ENCODE measurements around the gene PDF.
"Not testable (repeated sequence)": the region's sequence is repeated elsewhere in the genome, so short reads cannot be mapped to it uniquely, and the experiment has no call there.

Gene PDF

DNA sequence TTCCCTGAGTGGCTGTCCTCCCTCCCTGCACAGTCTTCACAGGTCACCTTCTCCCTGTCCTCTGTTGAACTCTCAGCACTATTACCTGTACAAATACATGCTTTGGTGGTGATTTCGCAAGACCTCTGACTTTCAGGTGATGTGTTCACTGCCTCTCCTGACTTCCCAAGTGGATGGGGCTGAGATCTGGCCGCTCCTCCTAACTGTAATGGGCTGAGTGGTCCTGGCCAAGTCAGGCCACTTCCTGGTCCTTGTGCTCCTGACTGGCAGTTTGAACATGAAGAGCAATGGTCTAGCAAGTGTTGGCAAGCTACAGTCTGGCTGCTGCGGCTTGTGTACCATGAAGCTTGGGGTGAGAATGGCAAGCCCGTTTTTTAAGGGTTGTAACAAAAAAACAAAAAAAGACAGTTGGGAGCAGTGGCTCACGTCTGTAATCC, 32.9 kb upstream of the PDF start:
- H3K4me3 ChIP-seq (ENCODE audit: low read depth, low read length): no peak overlapping the region
- TF ChIP-seq, protein P1, sequence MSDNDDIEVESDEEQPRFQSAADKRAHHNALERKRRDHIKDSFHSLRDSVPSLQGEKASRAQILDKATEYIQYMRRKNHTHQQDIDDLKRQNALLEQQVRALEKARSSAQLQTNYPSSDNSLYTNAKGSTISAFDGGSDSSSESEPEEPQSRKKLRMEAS (IDR thresholded peaks at IDR 0.05; ENCODE audit: low read depth, low read length): no peak
- TF ChIP-seq POLR2A (IDR thresholded peaks at IDR 0.05; ENCODE audit: extremely low read depth, insufficient read length): no peak
- TF ChIP-seq MYC (IDR thresholded peaks at IDR 0.05; ENCODE audit: low read depth, low read length): no peak
- TF ChIP-seq, protein P2, sequence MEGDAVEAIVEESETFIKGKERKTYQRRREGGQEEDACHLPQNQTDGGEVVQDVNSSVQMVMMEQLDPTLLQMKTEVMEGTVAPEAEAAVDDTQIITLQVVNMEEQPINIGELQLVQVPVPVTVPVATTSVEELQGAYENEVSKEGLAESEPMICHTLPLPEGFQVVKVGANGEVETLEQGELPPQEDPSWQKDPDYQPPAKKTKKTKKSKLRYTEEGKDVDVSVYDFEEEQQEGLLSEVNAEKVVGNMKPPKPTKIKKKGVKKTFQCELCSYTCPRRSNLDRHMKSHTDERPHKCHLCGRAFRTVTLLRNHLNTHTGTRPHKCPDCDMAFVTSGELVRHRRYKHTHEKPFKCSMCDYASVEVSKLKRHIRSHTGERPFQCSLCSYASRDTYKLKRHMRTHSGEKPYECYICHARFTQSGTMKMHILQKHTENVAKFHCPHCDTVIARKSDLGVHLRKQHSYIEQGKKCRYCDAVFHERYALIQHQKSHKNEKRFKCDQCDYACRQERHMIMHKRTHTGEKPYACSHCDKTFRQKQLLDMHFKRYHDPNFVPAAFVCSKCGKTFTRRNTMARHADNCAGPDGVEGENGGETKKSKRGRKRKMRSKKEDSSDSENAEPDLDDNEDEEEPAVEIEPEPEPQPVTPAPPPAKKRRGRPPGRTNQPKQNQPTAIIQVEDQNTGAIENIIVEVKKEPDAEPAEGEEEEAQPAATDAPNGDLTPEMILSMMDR (IDR thresholded peaks at IDR 0.05; ENCODE audit: low read depth, low read length): no peak
- DNase-seq (ENCODE audit: low read depth): no peak

DNA sequence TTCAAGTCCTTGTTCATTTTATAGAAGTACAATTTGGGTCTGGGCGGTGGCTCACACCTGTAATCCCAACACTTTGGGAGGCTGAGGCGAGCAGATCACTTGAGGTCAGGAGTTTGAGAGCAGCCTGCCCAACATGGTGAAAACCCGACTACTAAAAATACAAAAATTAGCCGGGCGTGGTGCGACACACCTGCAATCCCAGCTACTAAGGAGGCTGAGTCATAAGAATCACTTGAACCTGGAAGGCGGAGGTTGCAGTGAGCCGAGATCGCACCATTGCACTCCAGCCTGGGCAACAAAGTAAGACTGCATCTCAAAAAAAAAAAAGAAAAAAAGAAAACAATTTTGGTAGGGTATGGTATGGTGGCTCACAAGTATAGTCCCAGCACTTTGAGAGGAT, 29.7 kb upstream of the PDF start:
- not testable (repeated sequence) for H3K4me3 ChIP-seq (ENCODE audit: low read depth, low read length); DNase-seq (ENCODE audit: low read depth)

DNA sequence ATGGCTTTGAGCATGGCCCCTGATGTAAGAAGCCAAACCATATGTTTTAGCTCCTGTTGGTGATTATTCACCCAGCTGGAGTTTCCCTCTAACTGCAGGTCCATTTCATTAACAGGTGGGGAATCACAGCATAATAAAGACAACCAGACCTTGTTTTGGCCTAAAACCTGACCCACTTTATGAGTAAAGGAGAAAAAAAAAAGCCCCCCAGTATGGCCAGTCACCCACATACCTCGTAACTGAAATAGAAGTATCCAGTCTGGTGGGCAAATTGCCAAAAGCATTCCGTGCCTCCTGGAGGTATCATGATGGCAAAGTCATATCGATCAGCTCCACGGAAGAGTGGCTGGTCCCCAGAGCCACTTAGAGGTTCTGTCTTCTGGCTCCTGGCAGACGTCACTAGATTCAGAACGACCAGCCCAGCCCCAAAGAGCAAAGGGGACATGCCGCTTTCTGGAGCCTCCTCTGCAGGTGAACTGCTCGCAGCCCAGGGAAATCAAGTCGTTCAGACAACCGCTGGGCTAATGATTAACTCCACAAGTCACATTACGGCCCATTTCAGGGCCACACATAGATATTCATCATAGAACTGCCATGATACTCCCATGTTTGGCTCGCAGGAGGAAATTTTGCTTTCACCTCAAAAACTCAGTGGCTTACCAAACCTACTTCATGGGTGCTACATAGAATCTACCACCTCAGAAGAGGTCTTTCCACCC, 21.1 kb upstream of the PDF start, which contains the start of gene TMED6:
TMED6 (minus strand) TSS at position 478 of the 719 bp plus-strand sequence; CDS start at position 445, 33 bp downstream.
- DNase-seq (ENCODE audit: low read depth): no peak
- H3K4me3 ChIP-seq (ENCODE audit: low read depth, low read length): no peak within 1 kb of the TSS
- TF ChIP-seq, protein P1 (IDR thresholded peaks at IDR 0.05; ENCODE audit: low read depth, low read length): no peak
- TF ChIP-seq POLR2A (IDR thresholded peaks at IDR 0.05; ENCODE audit: extremely low read depth, insufficient read length) (no peak), MYC (IDR thresholded peaks at IDR 0.05; ENCODE audit: low read depth, low read length) (no peak)
- TF ChIP-seq, protein P2 (IDR thresholded peaks at IDR 0.05; ENCODE audit: low read depth, low read length): no peak

DNA sequence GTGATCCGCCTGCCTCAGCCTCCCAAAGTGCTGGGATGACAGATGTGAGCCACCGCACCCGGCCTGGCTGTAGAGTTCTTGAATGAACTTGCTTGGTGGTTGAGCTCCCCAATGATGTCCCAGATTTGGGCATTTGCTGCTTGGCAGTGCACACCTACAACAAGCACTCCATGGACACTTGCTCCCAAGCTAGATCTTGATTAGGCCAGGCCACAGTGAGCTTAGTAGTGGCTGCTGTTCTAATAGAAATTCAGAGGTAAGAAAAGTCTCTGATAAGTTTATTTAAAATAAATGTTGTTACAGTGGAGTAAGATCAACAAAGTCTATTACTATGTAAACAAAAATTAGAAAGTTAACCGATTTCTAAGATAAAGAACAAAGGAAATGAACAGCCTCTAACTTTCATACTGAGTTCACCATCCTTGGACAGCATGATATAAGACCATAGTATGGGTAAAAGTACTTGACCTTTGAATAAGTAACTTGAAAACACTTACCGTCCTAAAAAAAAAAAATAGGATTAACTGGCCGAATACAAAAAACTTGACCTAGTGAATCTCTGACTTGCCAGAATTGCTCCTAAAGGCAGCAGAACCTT, 20.2 kb upstream of the PDF start:
- no peak overlapping the region for H3K4me3 ChIP-seq (ENCODE audit: low read depth, low read length)
- TF ChIP-seq MYC (IDR thresholded peaks at IDR 0.05; ENCODE audit: low read depth, low read length) (no peak), POLR2A (IDR thresholded peaks at IDR 0.05; ENCODE audit: extremely low read depth, insufficient read length) (no peak)
- TF ChIP-seq, protein P2 (IDR thresholded peaks at IDR 0.05; ENCODE audit: low read depth, low read length): no peak
- TF ChIP-seq, protein P1 (IDR thresholded peaks at IDR 0.05; ENCODE audit: low read depth, low read length): no peak
- DNase-seq (ENCODE audit: low read depth): no peak

DNA sequence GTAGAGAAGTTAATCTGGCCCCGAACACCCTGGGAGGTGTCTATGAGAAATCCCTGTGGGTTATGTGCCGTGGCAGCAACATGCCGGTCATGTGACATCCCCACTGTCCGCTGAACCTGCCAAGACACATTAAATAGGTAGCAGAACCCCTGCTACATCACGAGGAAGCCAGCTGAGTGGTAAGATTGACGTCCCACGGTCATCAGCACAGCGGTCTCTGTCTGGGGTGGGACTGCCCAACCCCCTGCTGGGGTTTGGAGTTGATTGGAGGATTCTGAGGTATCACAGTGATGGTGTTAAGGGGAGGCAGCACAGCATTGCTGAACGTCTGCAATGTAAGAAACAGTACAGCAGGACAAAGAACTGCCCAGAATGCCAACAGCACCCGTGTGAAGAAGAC, 19.1 kb upstream of the PDF start:
- DNase-seq (ENCODE audit: low read depth): no peak
- TF ChIP-seq, protein P1 (IDR thresholded peaks at IDR 0.05; ENCODE audit: low read depth, low read length): no peak
- TF ChIP-seq MYC (IDR thresholded peaks at IDR 0.05; ENCODE audit: low read depth, low read length): no peak
- no peak overlapping the region for H3K4me3 ChIP-seq (ENCODE audit: low read depth, low read length)

DNA sequence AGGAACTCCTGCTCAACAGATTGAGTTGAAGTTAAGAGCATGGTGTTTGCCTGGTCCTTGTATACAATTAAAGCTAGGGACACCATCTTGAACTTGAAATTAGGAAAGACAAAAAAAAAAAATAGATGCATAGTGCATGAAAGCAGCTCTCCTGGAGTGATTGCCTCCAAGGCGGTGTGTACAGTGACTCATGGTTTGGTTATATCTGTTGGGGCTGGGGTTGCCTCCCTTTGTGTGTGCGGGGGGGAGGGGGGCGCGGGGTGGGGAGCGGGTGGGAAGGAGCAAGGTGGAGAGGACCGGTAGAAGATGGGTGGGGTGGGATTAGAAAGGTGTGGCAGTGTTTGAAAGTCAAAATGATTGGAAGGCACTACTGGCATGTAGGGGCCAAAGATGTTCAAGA, 17.8 kb upstream of the PDF start:
- TF ChIP-seq, protein P1 (IDR thresholded peaks at IDR 0.05; ENCODE audit: low read depth, low read length): no peak
- TF ChIP-seq MYC (IDR thresholded peaks at IDR 0.05; ENCODE audit: low read depth, low read length) (no peak), POLR2A (IDR thresholded peaks at IDR 0.05; ENCODE audit: extremely low read depth, insufficient read length) (no peak)
- TF ChIP-seq, protein P2 (IDR thresholded peaks at IDR 0.05; ENCODE audit: low read depth, low read length): no peak
- no peak overlapping the region for H3K4me3 ChIP-seq (ENCODE audit: low read depth, low read length)
- DNase-seq (ENCODE audit: low read depth): no peak

All from NB4 (cell line).